GM18867 (cell line): ENCODE results near the gene BPIFA3.
"Not testable (repeated sequence)": the region's sequence is repeated elsewhere in the genome, so short reads cannot be mapped to it uniquely, and the experiment has no call there.

Experiments
- ATAC-seq: cut with Tn5 transposase; IDR thresholded peaks from one replicate; pipeline ENCODE4 v1.9.1; 2021; ENCODE audit warnings: mild to moderate bottlenecking, moderate library complexity; ENCODE audit not compliant: unreplicated experiment

The BPIFA3 gene

GRCh38 chr20:33217052-33217451 is at the start of gene BPIFA3:
BPIFA3 (plus strand) TSS chr20:33217352; CDS start chr20:33217537, 185 bp downstream.
- no peak for ATAC-seq

GRCh38 chr20:33167859-33168258 is 49.3 kb upstream of the BPIFA3 start, which contains the start of gene BPIFA2:
BPIFA2 (plus strand) TSS chr20:33168159; CDS start chr20:33169146, 987 bp downstream.
- no peak for ATAC-seq

- ATAC-seq, result no peak
These were observed 47.9 kb upstream of the BPIFA3 start for GRCh38 chr20:33169176-33169794.

- no peak for ATAC-seq
These were observed 44.4 kb upstream of the BPIFA3 start for GRCh38 chr20:33172781-33173180.

GRCh38 chr20:33175123-33175522 is 42.0 kb upstream of the BPIFA3 start:
- ATAC-seq, result no peak

- ATAC-seq, result no peak
These were observed 41.1 kb upstream of the BPIFA3 start for GRCh38 chr20:33176101-33176500.

GRCh38 chr20:33177866-33178265 is 39.3 kb upstream of the BPIFA3 start:
- ATAC-seq, result no peak

- no peak for ATAC-seq
These were observed 38.4 kb upstream of the BPIFA3 start for GRCh38 chr20:33178726-33179125.

GRCh38 chr20:33180169-33180568 is 37.0 kb upstream of the BPIFA3 start:
- no peak for ATAC-seq

- no peak for ATAC-seq
These were observed 35.6 kb upstream of the BPIFA3 start for GRCh38 chr20:33181482-33182093.

GRCh38 chr20:33183312-33183711 is 33.8 kb upstream of the BPIFA3 start:
- no peak for ATAC-seq

GRCh38 chr20:33185031-33185590 is 32.0 kb upstream of the BPIFA3 start:
- not testable (repeated sequence) for ATAC-seq

- ATAC-seq, result no peak
These were observed 29.7 kb upstream of the BPIFA3 start for GRCh38 chr20:33187491-33187890.

- ATAC-seq, result no peak
These were observed 28.7 kb upstream of the BPIFA3 start for GRCh38 chr20:33188421-33188820.

- ATAC-seq, result no peak
These were observed 25.7 kb upstream of the BPIFA3 start for GRCh38 chr20:33191484-33191883.

- ATAC-seq, result no peak
These were observed 25.2 kb upstream of the BPIFA3 start for GRCh38 chr20:33191955-33192354.

- ATAC-seq, result no peak
These were observed 24.1 kb upstream of the BPIFA3 start for GRCh38 chr20:33192912-33193501.

GRCh38 chr20:33199026-33199425 is 18.1 kb upstream of the BPIFA3 start:
- ATAC-seq, result no peak

- ATAC-seq, result no peak
These were observed 14.7 kb upstream of the BPIFA3 start for GRCh38 chr20:33202451-33202850.

- ATAC-seq, result no peak
These were observed 13.7 kb upstream of the BPIFA3 start for GRCh38 chr20:33203444-33203843.

GRCh38 chr20:33209789-33210188 is 7.4 kb upstream of the BPIFA3 start:
- ATAC-seq, result no peak

GRCh38 chr20:33210371-33210770 is 6.8 kb upstream of the BPIFA3 start:
- ATAC-seq, result no peak
